Islet of Langerhans (tissue), 1 donor: ENCODE data around the gene SAYSD1.

Experiments used
- FAIRE-seq: peaks from one replicate; lab custom pipeline; 2011; peaks lifted over from hg19 to GRCh38; lab: Jason Lieb, UNC

The SAYSD1 gene

DNA sequence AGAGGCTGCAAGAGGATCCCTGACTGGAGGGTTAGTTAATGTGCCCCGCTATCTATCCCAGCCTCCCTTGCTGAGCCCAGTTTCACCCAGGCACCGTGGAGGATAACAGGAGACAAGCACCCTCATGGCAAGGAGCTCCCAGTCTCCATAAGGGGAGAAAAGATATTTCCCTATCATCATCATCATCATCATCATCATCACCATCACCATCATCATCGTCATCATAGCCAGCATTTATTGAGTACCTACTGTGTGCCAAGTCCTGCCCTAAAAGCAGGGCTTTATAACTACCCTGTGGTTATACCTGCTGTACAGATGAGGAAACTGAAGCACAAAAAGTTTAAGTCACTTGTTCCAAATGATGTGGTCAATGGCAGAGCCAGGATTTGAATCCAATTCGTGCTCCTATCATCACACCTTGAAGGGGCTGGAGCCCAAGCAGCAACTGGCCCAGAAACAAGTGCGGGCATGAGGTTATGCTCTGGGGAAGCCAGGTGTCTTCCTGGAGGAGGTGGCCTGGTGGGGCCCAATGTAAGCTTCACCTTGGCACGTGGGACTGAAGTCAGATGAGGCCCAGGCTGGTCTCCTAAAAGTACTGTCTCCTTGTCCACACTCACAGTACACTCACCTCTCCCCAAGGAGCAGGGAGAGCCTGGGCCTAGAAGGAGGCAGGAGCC, 56.4 kb downstream of the SAYSD1 start:
- no peak for FAIRE-seq

DNA sequence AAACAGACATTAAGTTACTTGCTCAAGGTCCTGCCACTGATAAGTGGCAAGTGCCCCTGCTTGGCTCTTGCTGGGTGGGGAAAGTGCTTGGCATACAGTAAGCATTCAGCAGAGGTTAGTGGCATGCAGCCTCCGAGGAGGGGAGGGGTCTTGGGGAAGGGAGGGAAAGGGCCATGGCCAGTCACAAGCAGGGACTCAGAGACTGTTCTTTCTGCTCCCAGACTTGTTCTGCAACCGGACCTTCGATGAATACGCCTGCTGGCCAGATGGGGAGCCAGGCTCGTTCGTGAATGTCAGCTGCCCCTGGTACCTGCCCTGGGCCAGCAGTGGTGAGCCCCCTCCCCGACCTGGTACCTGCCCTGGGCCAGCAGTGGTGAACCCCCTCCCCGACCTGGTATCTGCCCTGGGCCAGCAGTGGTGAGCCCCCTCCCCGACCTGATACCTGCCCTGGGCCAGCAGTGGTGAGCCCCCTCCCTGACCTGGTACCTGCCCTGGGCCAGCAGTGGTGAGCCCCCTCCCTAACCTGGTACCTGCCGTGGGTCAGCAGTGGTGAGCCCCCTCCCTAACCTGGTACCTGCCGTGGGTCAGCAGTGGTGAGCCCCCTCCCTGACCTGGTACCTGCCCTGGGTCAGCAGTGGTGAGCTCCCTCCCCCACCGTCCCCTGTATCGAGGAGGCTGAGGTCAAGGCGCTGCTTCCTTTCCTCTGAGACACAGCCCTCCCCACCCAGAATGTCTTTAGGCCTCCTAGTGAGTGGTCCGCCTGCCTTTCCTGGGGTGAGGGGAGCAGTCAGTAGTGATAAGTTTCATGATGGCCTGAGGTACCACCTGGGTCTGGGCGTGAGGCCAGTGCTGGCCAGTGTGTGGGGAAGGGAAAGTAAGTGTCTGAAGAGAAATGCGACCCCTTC, 57.5 kb downstream of the SAYSD1 start:
- FAIRE-seq: no peak

DNA sequence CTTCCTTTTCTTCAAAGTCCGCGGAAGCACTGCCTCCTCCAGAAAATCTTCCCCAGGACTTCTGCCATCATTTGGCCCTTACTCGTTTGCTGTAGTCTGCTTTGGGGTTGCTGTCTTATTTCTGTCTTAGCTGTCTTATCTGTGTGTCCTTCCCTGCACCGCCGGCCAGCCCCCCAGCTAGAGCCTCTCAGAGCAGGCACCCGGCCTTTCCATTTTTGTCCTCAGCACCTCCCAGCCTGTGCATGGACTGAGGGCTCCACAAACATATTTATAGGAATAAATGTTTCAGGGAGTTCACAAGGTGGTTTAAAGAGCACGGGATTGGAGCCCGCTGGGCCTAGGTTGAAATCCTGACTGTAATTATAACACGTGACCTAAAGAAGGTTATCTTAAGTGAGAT, 58.3 kb downstream of the SAYSD1 start:
- FAIRE-seq: no peak

DNA sequence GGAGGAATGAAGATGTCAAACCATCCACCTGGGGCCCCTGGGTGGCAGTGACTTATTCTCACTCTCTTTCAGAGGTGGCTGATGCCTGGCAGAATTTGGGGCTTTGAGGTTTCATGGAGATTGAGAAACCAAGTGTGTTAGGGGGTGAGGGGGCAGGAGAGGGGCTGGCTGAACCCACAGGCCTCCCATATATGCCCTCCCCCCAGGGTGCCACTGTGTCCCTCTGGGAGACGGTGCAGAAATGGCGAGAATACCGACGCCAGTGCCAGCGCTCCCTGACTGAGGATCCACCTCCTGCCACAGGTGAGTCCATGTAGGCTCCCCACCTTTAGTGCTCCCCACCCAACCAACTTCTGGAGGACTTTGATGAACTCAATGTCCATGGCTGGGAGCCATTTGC, 58.8 kb downstream of the SAYSD1 start:
- no peak for FAIRE-seq

DNA sequence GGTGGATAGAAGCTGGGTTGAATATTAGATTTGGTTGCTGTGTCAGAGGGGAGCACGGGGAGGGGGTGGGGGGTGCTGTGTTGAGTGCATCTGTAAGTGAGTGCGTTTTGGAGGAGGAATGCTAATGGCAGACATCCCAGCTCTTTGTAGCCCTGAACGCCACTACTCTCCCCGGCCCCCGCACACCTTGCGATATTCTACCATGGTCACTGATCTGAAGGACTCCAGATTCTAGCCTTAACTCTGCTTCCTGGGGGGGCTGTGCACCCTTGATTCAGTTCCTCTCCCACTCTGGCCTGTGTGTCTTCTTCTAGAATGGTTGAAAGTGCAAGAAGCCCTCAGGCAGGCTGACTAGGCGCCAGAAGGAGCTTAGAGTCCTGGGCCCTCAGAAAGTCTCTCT, 59.3 kb downstream of the SAYSD1 start:
- no peak for FAIRE-seq

DNA sequence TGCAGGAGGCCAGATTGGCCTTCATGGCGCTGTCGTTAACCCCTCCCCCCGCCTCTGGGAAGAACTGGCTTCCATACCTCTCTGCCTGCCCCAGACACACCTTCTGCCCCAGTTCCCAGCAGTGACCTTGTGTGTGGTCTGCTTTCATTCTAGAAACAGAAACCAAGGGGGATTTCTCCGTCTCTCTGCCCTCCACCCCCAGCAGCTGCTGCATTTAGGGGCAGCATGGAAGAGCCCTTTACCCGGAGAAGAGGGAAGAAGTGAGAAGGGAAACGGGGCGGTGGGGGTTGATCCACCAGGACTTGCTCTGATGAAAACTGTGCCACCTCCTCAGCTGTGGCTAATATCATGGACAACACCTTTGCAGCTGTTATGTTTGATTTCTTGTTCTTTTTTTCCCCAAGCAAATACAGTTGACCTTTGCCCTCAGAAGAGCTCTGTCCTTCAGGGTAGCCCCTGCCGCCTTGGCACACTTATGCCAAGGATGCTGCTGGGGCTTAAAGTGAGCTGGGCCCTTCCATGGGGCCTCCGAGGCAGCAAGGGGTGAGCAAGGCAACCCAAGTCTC, 60.3 kb downstream of the SAYSD1 start:
- FAIRE-seq: no peak
